HepG2 (cell line): Measurements from ENCODE around the gene PPP2R5C. TPM values are rescaled to one million over a fixed set of nuclear protein-coding genes. Genes with fewer than 3 reads are reported as not detected.

ENCODE experiments used
- AKNA ChIP-seq: sonication (generic); formaldehyde crosslinking; IDR thresholded peaks from 2 replicates; pipeline ENCODE4 v1.4.0; 2020; ENCODE audit warnings: missing genetic modification reagents, borderline replicate concordance
- CBX5 ChIP-seq: sonication (generic); formaldehyde crosslinking; IDR thresholded peaks from 2 replicates; pipeline ENCODE4 v1.4.0; 2020; ENCODE audit warnings: missing genetic modification reagents, borderline replicate concordance
- CENPX ChIP-seq: sonication (generic); formaldehyde crosslinking; IDR thresholded peaks from 2 replicates; pipeline ENCODE4 v1.9.0; 2021; ENCODE audit warnings: mild to moderate bottlenecking, missing genetic modification reagents, moderate library complexity
- E2F5 ChIP-seq: sonication (generic); formaldehyde crosslinking; conservative IDR thresholded peaks from 2 replicates; pipeline ENCODE4 v1.4.0; 2020; ENCODE audit warnings: missing genetic modification reagents
- GABPB1 ChIP-seq: IDR thresholded peaks from 2 replicates; pipeline ENCODE4 v1.6.1; 2016; ENCODE audit warnings: mild to moderate bottlenecking, missing genetic modification reagents, moderate library complexity, missing compliant biosample characterization
- NAIF1 ChIP-seq: sonication (generic); formaldehyde crosslinking; IDR thresholded peaks from 2 replicates; pipeline ENCODE4 v1.5.0; 2020; ENCODE audit warnings: mild to moderate bottlenecking, missing genetic modification reagents, borderline replicate concordance
- RNF219 ChIP-seq: sonication (generic); formaldehyde crosslinking; IDR thresholded peaks from 2 replicates; pipeline ENCODE4 v1.5.0; 2020; ENCODE audit warnings: mild to moderate bottlenecking, missing genetic modification reagents
- TERF1 ChIP-seq: sonication (generic); formaldehyde crosslinking; IDR thresholded peaks from 2 replicates; pipeline ENCODE4 v1.8.0; 2022; ENCODE audit warnings: mild to moderate bottlenecking, missing genetic modification reagents, moderate library complexity
- ZBTB46 ChIP-seq: sonication (generic); formaldehyde crosslinking; IDR thresholded peaks from 2 replicates; pipeline ENCODE4 v1.4.0; 2020; ENCODE audit warnings: mild to moderate bottlenecking, missing genetic modification reagents, borderline replicate concordance
- ZIK1 ChIP-seq: sonication (generic); formaldehyde crosslinking; IDR thresholded peaks from 2 replicates; pipeline ENCODE4 v1.5.0; 2020; ENCODE audit warnings: mild to moderate bottlenecking, low read depth, missing genetic modification reagents, borderline replicate concordance
- ZNF512 ChIP-seq: sonication (generic); formaldehyde crosslinking; IDR thresholded peaks from 2 replicates; pipeline ENCODE4 v1.4.0; 2020; ENCODE audit warnings: mild to moderate bottlenecking, missing genetic modification reagents
- ZNF577 ChIP-seq: sonication (generic); formaldehyde crosslinking; IDR thresholded peaks from 2 replicates; pipeline ENCODE4 v1.4.0; 2020; ENCODE audit warnings: mild to moderate bottlenecking, low read depth, missing genetic modification reagents, borderline replicate concordance
- ZNF772 ChIP-seq: sonication (generic); formaldehyde crosslinking; IDR thresholded peaks from 2 replicates; pipeline ENCODE4 v1.5.0; 2020; ENCODE audit warnings: mild to moderate bottlenecking, missing genetic modification reagents
- ZNF788 ChIP-seq: sonication (generic); formaldehyde crosslinking; IDR thresholded peaks from 2 replicates; pipeline ENCODE4 v1.5.0; 2020; ENCODE audit warnings: mild to moderate bottlenecking, missing genetic modification reagents, borderline replicate concordance
- polyA plus RNA-seq, 8 experiments: library from polyadenylated mRNA; depleted of rRNA in 3 of 8; stranded (reverse) in 7 of 8; unstranded in 1 of 8; fragments of >200 nt; fragmentation: Illumina TruSeq in 4 of 8; extraction: Trizol in 4 of 8; gene quantifications; 2 replicates each; pipeline versions ENCODE4 v1.2.1 to v1.2.3, GENCODE V29; 2011 to 2016; ENCODE audit warnings: low read depth in 4 of 8, missing spikeins in 1 of 8, mixed read lengths in 1 of 8; ENCODE audit not compliant: insufficient read depth in 1 of 8
- total RNA-seq, 5 experiments: library from RNA; depleted of rRNA; stranded (reverse); fragments of >200 nt; fragmentation: Illumina TruSeq; extraction: Trizol; gene quantifications; 2 replicates each; pipeline ENCODE4 v1.2.3, GENCODE V29; 2016; ENCODE audit warnings: low read depth in 1 of 5

PPP2R5C gene
- total and polyA plus RNA-seq, 2 of the 13 experiments (the other 11 are each of a cell fraction or from before 2014, with no cell fraction given): 74.3 to 78.5 TPM

GRCh38 chr14:101731187-101732080 lies 30.1 kb upstream of the PPP2R5C start (continued):
- TF ChIP-seq ZNF772 (CRISPR knock-in tag) (0 out of 2 replicates have a peak, but pooled peaks have one; percentile 42), ZBTB46 (CRISPR knock-in tag) (no peak), RNF219 (CRISPR knock-in tag) (no peak), NAIF1 (CRISPR knock-in tag) (no peak), CENPX (CRISPR knock-in tag) (no peak), E2F5 (CRISPR knock-in tag) (no peak), ZNF788 (CRISPR knock-in tag) (peak; percentile 60; the same call in 1 of the 2 replicates), ZNF512 (CRISPR knock-in tag) (no peak), AKNA (CRISPR knock-in tag) (no peak), CBX5 (no peak), ZNF577 (CRISPR knock-in tag) (no peak), TERF1 (CRISPR knock-in tag) (no peak), GABPB1 (CRISPR knock-in tag) (peak; percentile 81), ZIK1 (CRISPR knock-in tag) (no peak)
